KMS-11 (cell line): ENCODE measurements around the gene CISTR.

Source experiments
- H2AFZ ChIP-seq: fragments of 200-600 bp; sonication (generic); 2 replicates; pipeline ENCODE4 v1.6.1; 2016; ENCODE audit warnings: antibody characterized with exemption, mixed run types, low read depth
- H3K27ac ChIP-seq: fragments of 200-600 bp; sonication (generic); 2 replicates; pipeline ENCODE4 v1.6.1; 2016; ENCODE audit warnings: mild to moderate bottlenecking, mixed run types
- H3K27me3 ChIP-seq: fragments of 200-600 bp; sonication (generic); 2 replicates; pipeline ENCODE4 v1.6.1; 2017; ENCODE audit warnings: mild to moderate bottlenecking, low read depth, mixed run types, moderate library complexity; ENCODE audit not compliant: insufficient read depth
- H3K36me3 ChIP-seq: fragments of 200-600 bp; sonication (generic); 2 replicates; pipeline ENCODE4 v1.6.1; 2017; ENCODE audit warnings: mild to moderate bottlenecking, mixed run types; ENCODE audit not compliant: insufficient read depth
- H3K4me1 ChIP-seq: fragments of 200-600 bp; sonication (generic); 2 replicates; pipeline ENCODE4 v1.6.1; 2016; ENCODE audit warnings: mild to moderate bottlenecking, low read depth, mixed run types; ENCODE audit not compliant: poor library complexity, severe bottlenecking
- H3K4me2 ChIP-seq: fragments of 200-600 bp; sonication (generic); 2 replicates; pipeline ENCODE4 v1.7.0; 2016; ENCODE audit warnings: mild to moderate bottlenecking, mixed run types
- H3K4me3 ChIP-seq: fragments of 200-600 bp; sonication (generic); IDR thresholded peaks from 2 replicates; pipeline ENCODE4 v1.6.1; 2017; ENCODE audit warnings: low read depth, low read length, mixed read lengths; ENCODE audit not compliant: insufficient read depth
- H3K79me2 ChIP-seq: fragments of 200-600 bp; sonication (generic); 2 replicates; pipeline ENCODE4 v1.6.1; 2016; ENCODE audit warnings: low read depth, mixed run types; ENCODE audit not compliant: insufficient read depth
- H3K9ac ChIP-seq: fragments of 200-600 bp; sonication (generic); 2 replicates; pipeline ENCODE4 v1.6.1; 2016; ENCODE audit warnings: mild to moderate bottlenecking, mixed run types
- H4K20me1 ChIP-seq: fragments of 200-600 bp; sonication (generic); 2 replicates; pipeline ENCODE4 v1.6.1; 2016; ENCODE audit warnings: mild to moderate bottlenecking, mixed run types; ENCODE audit not compliant: insufficient read depth
- TF ChIP-seq, protein P1 (sequence below): fragments of 200-600 bp; sonication (generic); conservative IDR thresholded peaks from 2 replicates; pipeline ENCODE4 v1.6.1; 2017; ENCODE audit warnings: low read depth, mild to moderate bottlenecking, antibody characterized with exemption, low read length, moderate library complexity, mixed read lengths

Gene CISTR

DNA sequence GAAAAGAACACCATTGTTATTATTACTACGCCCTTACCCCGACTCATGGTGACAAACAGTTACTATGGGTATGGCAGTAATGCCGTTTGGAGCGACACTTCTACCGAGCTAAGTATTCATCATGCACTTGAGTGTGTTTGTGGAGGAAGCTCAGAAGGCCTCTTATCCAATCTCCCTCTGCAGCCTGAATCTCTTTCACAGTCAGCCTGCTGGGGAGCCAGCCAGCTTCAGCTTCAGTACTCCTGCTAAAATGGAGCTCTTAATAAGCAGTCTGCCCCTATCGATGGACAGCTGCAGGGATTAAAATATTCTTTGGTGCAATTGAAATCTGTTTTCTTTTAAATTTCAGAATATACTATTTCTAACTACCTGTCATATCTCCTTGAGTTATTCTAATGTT is 51.2 kb downstream of the CISTR start:
- no peak overlapping the region for H2AFZ ChIP-seq
- H3K4me2 ChIP-seq: no peak overlapping the region
- TF ChIP-seq, protein P1, sequence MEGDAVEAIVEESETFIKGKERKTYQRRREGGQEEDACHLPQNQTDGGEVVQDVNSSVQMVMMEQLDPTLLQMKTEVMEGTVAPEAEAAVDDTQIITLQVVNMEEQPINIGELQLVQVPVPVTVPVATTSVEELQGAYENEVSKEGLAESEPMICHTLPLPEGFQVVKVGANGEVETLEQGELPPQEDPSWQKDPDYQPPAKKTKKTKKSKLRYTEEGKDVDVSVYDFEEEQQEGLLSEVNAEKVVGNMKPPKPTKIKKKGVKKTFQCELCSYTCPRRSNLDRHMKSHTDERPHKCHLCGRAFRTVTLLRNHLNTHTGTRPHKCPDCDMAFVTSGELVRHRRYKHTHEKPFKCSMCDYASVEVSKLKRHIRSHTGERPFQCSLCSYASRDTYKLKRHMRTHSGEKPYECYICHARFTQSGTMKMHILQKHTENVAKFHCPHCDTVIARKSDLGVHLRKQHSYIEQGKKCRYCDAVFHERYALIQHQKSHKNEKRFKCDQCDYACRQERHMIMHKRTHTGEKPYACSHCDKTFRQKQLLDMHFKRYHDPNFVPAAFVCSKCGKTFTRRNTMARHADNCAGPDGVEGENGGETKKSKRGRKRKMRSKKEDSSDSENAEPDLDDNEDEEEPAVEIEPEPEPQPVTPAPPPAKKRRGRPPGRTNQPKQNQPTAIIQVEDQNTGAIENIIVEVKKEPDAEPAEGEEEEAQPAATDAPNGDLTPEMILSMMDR: no peak
- H3K27me3 ChIP-seq: peaks cover 62% of the 10 kb centered on the region
- H3K4me3 ChIP-seq: no peak overlapping the region
- H3K79me2 ChIP-seq: no peaks in the 10 kb centered on the region
- no peak overlapping the region for H3K27ac ChIP-seq
- H4K20me1 ChIP-seq: no peaks in the 10 kb centered on the region
- H3K9ac ChIP-seq: no peak overlapping the region
- peaks cover 13% of the 10 kb centered on the region for H3K4me1 ChIP-seq
- H3K36me3 ChIP-seq: no peaks in the 10 kb centered on the region

DNA sequence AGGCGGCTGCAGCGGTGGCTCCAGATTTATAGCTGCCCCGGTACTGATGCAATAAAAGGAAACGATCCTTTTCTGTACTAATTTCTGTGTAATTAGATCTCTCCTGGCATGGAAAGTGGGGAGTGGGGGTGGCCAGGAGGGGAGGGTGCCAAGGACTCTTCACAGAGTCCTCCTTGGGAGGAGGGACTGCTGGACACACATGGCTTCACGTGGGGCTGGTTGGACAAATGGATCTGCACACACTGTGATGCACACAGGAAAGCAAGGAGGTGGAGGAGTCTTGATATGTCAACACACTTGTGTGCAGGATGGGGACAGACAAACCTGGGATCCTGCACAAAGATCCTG is 52.1 kb downstream of the CISTR start:
- TF ChIP-seq, protein P1: no peak
- Histone ChIP-seq H3K4me1 (peaks cover 13% of the 10 kb centered on the region), H3K27ac (no peak overlapping the region), H3K27me3 (peaks cover 69% of the 10 kb centered on the region), H3K9ac (no peak overlapping the region), H3K36me3 (no peaks in the 10 kb centered on the region), H3K79me2 (no peaks in the 10 kb centered on the region), H2AFZ (no peak overlapping the region), H3K4me2 (no peak overlapping the region), H3K4me3 (no peak overlapping the region), H4K20me1 (no peaks in the 10 kb centered on the region)

DNA sequence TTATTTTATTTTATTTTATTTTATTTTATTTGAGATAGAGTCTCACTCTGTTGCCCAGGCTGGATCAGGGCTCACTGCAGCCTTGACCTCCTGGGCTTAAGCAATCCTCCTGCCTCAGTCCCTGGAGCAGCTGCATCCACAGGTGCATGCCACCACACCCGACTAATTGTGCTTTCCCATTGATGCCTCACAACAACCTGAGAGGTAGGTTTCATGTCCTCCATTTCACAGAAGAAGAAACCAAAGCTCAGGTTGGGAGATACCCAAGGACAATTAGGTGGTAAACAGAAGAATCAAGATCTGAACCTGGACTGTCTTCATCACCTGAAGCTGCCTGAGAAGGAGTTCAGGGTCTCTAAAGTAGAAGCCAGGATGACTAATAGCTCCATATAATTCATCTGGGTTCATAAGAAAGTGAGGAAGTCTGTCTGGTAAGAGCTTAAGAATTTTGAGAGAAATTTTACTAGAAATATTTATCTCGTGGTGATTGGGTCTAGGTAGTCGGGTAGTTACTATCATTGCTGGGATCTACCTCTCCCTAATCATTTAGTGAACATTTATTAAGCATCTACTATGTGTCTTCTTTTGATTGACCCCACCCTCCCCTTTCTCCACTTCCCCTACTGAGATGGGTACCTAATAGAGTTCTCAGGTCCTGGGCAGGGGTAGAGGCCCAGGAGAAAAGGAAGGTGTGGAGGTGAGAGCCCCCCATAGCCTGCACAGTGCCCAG is 52.7 kb downstream of the CISTR start:
- Histone ChIP-seq H3K27ac (no peak overlapping the region), H3K4me1 (peaks cover 13% of the 10 kb centered on the region), H3K9ac (no peak overlapping the region), H4K20me1 (no peaks in the 10 kb centered on the region), H3K27me3 (peaks cover 72% of the 10 kb centered on the region), H3K79me2 (no peaks in the 10 kb centered on the region), H2AFZ (no peak overlapping the region), H3K4me2 (no peak overlapping the region), H3K4me3 (no peak overlapping the region), H3K36me3 (no peaks in the 10 kb centered on the region)
- TF ChIP-seq, protein P1: no peak

DNA sequence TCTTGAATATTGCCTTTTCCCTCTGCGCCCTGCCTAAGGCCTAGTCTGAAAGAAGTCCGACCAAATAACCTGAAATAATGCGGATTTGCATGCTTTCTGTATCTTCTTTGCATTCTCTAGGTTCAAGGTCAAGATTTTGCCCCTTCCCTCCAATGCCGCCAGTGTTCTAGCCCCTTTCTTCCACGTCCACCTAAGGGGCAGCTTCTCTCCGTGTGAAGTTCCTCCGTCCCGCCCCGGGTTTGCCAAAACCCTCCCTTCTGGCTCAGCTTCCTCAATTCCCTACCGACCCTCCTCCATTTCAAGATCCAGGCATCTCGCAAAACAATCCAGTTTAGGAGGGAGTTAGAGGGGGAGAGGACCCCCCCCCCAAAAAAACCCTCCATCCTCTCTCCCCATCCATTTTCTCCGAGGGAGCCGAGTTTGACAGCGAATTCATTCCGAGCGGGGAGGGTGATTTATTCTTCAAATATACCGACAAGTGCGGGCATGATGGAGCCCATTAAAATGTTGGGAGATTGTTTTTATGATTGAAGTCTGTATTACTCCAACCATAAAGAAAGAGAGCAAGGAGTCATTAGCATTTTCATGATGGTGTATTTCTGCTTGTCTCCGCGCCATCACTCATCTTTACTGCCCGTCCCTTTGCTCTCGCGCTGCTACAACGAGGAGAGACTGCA is 55.0 kb downstream of the CISTR start:
- no peak overlapping the region for H3K4me2 ChIP-seq
- H3K9ac ChIP-seq: no peak overlapping the region
- no peak overlapping the region for H3K4me3 ChIP-seq

More for the DNA sequence above, 55.0 kb downstream of the CISTR start:
- H2AFZ ChIP-seq: no peak overlapping the region
- peaks cover 13% of the 10 kb centered on the region for H3K4me1 ChIP-seq
- H3K27me3 ChIP-seq: peaks cover 76% of the 10 kb centered on the region
- no peaks in the 10 kb centered on the region for H4K20me1 ChIP-seq
- TF ChIP-seq, protein P1: no peak
- no peaks in the 10 kb centered on the region for H3K36me3 ChIP-seq
- no peak overlapping the region for H3K27ac ChIP-seq
- no peaks in the 10 kb centered on the region for H3K79me2 ChIP-seq
